Posterior cingulate gyrus (tissue), 11 donors: Measurements from ENCODE around the gene HOXB6.

ENCODE experiments used
- DNase-seq, 10 donors: peaks; one replicate each; pipeline versions ENCODE4 v3.0.0 to v3.0.0-alpha.2; 2020 to 2021; ENCODE audit warnings: mixed read lengths in 3 of 10
- intact Hi-C: fragments of 100-400 bp; cut with DNase I; formaldehyde crosslinking; loops from one replicate; pipeline ENCODE4 v1.15.1; 2023

HOXB6 gene

DNA sequence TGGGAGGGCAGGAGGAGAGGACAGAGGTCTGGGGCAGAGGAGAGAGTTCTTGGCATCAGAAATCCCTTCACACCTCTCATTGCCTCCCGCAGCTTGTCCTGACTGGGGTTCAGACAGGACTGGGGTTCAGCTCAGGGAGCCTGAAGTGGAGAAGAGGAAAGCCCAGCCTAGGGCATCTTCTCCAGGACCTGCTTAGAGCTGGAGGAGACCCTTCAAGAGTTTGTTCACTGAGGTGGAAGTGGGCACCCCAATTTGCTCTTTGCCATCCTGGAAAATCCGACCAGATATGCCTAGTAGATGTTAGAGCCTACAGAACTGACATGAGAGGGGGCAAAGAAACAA is 16.7 kb downstream of the HOXB6 start:
- peak in 1 of 10 donors; percentile 18 for DNase-seq
- intact Hi-C loops, result no loop called here

DNA sequence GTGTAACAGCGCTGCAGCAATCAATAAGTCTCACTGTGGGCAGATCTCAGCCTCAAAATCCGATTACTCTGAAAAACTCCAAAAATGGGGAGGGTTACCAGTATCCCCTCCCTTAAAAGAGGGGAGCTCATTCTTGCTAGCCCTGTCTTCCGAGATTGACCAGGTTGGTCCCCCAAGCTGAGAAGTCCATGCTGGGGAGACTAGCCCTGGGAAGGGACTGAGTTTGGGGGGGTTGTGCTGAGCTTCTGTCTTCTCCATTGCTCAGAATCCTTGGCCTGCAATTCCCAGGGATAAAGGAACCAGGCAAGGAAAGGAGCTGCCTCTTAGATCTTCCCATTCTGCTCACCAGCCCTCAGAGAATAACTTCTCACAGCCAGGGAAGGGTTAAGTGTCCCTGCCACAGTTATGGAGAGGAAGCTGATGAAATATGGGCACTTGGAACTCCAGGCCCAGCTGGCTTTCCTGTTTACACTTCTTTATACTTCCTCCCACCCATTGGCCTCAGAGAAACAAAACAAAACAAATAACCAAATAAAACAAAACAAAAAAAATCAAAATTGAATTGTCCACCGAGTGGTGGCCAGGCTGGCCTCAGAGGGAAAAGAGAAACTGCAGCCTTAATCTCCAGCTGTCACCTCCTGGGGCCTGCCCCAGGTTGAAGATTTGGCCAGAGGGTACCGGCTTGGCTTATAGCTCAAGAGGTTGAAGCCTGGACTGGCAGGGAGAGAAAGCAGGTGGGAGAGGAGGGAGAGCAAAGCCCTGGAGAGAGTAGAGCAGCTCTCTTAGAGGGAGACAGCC is 17.3 kb downstream of the HOXB6 start:
- intact Hi-C loops, result no loop called here
- DNase-seq, result no peak

- intact Hi-C loops, result no loop called here
Observed at GRCh38 chr17:48586355-48587258, 18.2 kb downstream of the HOXB6 start.

GRCh38 chr17:48584223-48584741 is 20.5 kb downstream of the HOXB6 start:
- no peak for DNase-seq
- intact Hi-C loops, result no loop called here

More at GRCh38 chr17:48586355-48587258, 18.2 kb downstream of the HOXB6 start:
- DNase-seq, result peak in 1 of 10 donors; percentile 42

DNA sequence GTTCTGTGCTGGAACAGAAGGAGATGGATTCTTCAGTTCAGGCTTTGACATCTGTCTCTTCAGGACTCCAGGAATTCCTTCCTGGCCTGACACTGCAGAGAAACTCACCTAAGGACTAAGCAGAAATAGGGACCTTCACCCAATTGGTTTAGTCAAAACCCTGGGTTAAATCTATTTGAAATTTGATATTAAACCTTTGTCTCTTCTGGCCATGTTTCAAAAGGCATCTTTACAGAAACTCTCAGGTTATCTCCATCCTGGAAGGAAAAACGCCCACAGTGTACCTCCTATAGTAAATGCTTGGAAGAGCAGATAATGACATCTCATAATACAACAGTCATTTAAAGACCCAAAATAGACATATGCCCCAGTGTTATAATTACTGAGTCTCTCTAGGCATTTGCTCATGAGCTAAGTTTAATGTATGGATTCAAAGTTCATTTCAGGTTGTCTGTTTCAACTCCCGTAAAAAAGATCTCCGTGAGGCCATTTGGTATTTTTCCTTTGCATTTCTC is 21.0 kb downstream of the HOXB6 start:
- no peak for DNase-seq
- intact Hi-C loops, result no loop called here

GRCh38 chr17:48582750-48583069 is 22.1 kb downstream of the HOXB6 start:
- intact Hi-C loops, result no loop called here
- DNase-seq, result peak in 1 of 10 donors; percentile 19

- intact Hi-C loops, result no loop called here
- DNase-seq, result no peak
Observed at GRCh38 chr17:48579760-48580554, 24.8 kb downstream of the HOXB6 start.

GRCh38 chr17:48579471-48579759 is 25.4 kb downstream of the HOXB6 start:
- DNase-seq, result peak in 1 of 10 donors; percentile 14

DNA sequence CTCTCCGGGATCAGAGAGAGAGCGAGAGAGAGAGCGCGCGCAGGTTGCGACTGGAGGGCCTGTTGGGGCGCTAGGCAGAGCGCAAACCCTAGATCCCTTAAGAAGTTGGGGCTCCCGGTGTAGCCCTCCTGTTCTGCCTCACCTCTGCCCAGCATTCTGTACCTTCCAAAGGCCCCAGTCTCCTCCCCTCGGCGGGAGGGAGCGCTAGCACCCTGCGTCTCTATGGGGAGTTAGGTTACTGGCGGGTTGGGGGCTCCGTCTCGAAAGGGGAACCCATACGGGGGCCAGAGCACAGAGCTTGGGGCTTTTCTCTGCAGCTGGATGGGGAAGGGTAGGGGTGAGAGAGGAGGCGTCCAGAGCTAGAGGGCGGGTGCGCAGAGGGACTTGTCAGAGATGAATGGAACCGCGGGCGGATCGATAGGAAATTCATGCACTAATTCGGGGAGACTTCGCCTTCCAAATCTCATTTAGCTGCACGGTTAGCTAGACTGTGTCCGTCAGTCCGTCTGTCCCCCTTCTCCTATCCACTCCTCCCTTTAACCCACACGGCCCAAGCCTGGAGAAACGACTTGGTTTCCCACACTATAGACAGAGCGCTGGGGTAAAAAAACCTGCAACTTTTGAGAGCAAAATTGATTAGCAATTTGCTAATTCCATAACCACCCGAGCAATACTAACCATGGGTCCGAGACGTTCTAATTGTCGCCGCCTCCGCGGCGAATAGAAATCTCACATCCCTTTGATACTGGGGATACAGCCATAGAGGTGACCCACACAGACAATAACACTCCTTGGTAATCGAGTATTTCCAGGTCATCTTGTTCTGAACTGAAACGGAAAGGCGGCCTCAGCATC is 25.9 kb downstream of the HOXB6 start:
- intact Hi-C loops, result no loop called here
- DNase-seq, result peak in 1 of 10 donors; percentile 37

More at GRCh38 chr17:48579471-48579759, 25.4 kb downstream of the HOXB6 start:
- intact Hi-C loops, result no loop called here

GRCh38 chr17:48577946-48578615 is 26.7 kb downstream of the HOXB6 start, which contains the start of gene HOXB4:
TSS of gene HOXB4 (minus strand) at chr17:48578350. CDS start at chr17:48578319, 31 bp downstream.
- intact Hi-C loops, result no loop called here
- peak in 3 of 10 donors; percentile 11 to 80 (median 25) for DNase-seq

GRCh38 chr17:48577330-48577945 is 27.3 kb downstream of the HOXB6 start:
- intact Hi-C loops, result no loop called here
- DNase-seq, result peak in 1 of 10 donors; percentile 8

GRCh38 chr17:48576479-48577309 is 28.1 kb downstream of the HOXB6 start:
- peak in 1 of 10 donors; percentile 57 for DNase-seq
- intact Hi-C loops, result no loop called here

DNA sequence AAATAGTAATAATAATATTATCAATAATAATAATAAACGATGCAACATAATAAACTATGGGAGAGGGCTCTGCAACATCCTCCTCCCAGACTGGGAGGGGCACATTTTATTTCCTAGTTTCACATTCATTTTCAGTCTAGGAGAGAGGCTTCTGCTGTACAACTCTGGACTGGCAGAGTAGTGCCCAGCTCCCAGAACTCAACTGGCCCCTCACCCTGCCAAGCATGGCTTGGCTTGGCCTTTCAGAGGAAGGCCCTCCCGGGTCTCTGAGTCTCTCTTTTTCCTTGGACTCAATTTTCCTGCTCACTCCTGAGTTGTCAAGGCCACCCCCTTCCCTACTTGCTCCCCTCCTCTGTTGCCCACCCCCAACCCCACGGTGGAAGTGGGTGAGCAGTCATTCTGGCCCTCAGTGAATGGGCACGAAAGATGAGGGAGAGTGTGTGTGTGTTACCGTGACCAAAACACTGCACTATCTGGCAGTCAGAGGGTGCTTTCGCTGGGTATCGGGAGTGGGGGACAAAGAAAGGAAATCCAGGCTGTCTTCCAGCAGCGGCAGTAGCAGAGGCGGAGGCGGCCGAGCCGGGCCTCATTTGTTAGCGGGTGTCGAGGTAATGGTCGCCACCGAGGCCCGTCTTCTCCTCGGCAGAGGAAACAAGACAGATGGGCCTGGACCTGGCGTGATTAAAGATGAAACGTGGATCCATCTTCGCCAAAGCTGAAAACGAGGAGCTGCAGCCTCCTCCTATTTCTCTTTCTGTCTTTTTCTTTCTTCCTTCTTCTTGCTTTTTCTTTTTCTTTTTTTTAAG is 28.9 kb downstream of the HOXB6 start:
- intact Hi-C loops, result no loop called here

GRCh38 chr17:48575066-48575582 is 29.7 kb downstream of the HOXB6 start:
- no peak for DNase-seq
- intact Hi-C loops, result no loop called here

More for the DNA sequence above, 28.9 kb downstream of the HOXB6 start:
- DNase-seq, result peak in 1 of 10 donors; percentile 17

DNA sequence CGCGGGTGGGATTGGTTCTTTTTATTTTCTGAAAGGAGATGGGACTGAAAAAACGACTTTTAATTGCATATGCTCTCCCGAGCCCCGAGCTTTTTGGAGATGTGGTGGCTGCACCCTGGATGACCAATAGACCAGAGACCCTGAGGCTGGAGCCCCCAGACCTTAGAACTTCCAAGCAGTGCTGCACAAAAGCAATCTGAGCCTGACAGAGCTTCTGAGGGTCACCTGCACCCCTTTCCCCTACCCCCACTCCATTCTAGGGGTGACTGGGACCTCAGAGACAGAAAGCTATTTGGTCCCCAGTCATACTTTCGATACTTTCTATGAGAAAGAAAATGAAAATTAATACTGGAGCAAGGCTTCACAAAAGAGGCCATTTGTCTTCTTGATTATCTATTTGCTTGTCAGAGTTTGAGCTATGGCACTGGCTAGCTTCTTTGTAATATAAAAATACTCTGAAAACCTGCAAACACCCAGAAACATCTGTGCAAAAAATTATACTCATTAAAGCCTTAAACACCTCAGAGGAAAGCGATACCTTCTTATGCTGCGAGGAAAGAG is 30.2 kb downstream of the HOXB6 start:
- intact Hi-C loops, result no loop called here
- no peak for DNase-seq

- DNase-seq, result no peak
- intact Hi-C loops, result no loop called here
Observed at GRCh38 chr17:48571826-48572417, 32.9 kb downstream of the HOXB6 start.
